Breast epithelium (tissue), 4 donors: ENCODE results near the gene RASAL1. TPM values are rescaled to one million over a fixed set of nuclear protein-coding genes. Genes with fewer than 3 reads are reported as not detected.

Experiments
- DNase-seq, 2 donors: peaks; one replicate each; pipeline ENCODE4 v3.0.0-alpha.2; 2019; ENCODE audit warnings: low spot score in 2 of 2
- H3K27ac ChIP-seq, 2 donors: fragments of 200-600 bp; sonication (generic) in 1 of 2; one replicate each; pipeline ENCODE4 v1.5.1; 2016 to 2019; ENCODE audit warnings: mild to moderate bottlenecking in 1 of 2
- H3K27me3 ChIP-seq, 2 donors: fragments of 200-600 bp; sonication (generic) in 1 of 2; one replicate each; pipeline versions ENCODE4 v1.5.1 to v1.6.0; 2017 to 2019; ENCODE audit warnings: control low read depth in 1 of 2, mild to moderate bottlenecking in 1 of 2
- H3K36me3 ChIP-seq: fragments of 200-600 bp; one replicate; pipeline ENCODE4 v1.5.1; 2019
- H3K4me1 ChIP-seq, 2 donors: fragments of 200-600 bp; sonication (generic); one replicate each; pipeline ENCODE4 v1.5.1; 2016 to 2019; ENCODE audit warnings: control low read depth in 1 of 2
- H3K4me3 ChIP-seq, 3 donors: fragments of 200-600 bp; sonication (generic); 1 replicate in 2 of 3; 2 replicates in 1 of 3; pipeline ENCODE4 v1.5.1; 2016 to 2019; ENCODE audit warnings: mild to moderate bottlenecking in 3 of 3, moderate library complexity in 2 of 3
- H3K9me3 ChIP-seq, 2 donors: fragments of 200-600 bp; sonication (generic) in 1 of 2; one replicate each; pipeline ENCODE4 v1.5.1; 2016 to 2019; ENCODE audit warnings: control low read depth in 1 of 2
- CTCF ChIP-seq, 3 donors: fragments of 450-650 bp; IDR thresholded peaks; one replicate each; pipeline ENCODE4 v1.5.1; 2016 to 2017; ENCODE audit warnings: antibody characterized with exemption in 3 of 3, mild to moderate bottlenecking in 3 of 3, moderate library complexity in 3 of 3
- POLR2A ChIP-seq: fragments of 450-650 bp; IDR thresholded peaks from one replicate; pipeline ENCODE4 v1.6.1; 2016; ENCODE audit warnings: antibody characterized with exemption, mild to moderate bottlenecking, moderate library complexity
- POLR2AphosphoS5 ChIP-seq, 3 donors: sonication (generic); formaldehyde crosslinking; IDR thresholded peaks; one replicate each; pipeline ENCODE4 v1.6.1; 2017; ENCODE audit warnings: antibody characterized with exemption in 3 of 3
- intact Hi-C: fragments of 100-400 bp; cut with DNase I; formaldehyde crosslinking; loops from one replicate; pipeline ENCODE4 v1.15.1; 2023; ENCODE audit warnings: low total_unique reads
- total RNA-seq, 3 donors: library from RNA; depleted of rRNA; stranded (reverse); fragments of >200 nt; gene quantifications; one replicate each; pipeline ENCODE4 v1.1.0, GENCODE V29; 2016

RASAL1 gene
- total RNA-seq, 3 donors from 2014 or later, result 1.3 to 6.7 TPM; not detected in 1

GRCh38 chr12:113109872-113110599, 25.5 kb downstream of the RASAL1 start:
- Histone ChIP-seq H3K27me3 (no peaks in the 10 kb centered on the region), H3K36me3 (no peaks in the 10 kb centered on the region), H3K27ac (no peak overlapping the region), H3K9me3 (no peaks in the 10 kb centered on the region), H3K4me3 (no peak overlapping the region), H3K4me1 (no peaks in the 10 kb centered on the region)
- intact Hi-C loops, result no loop called here
- TF ChIP-seq CTCF (IDR thresholded peaks at IDR 0.05), result no peak
- TF ChIP-seq POLR2AphosphoS5 (IDR thresholded peaks at IDR 0.05), result no peak
- no peak for TF ChIP-seq POLR2A
- no peak for DNase-seq

- no peak for DNase-seq
- H3K4me1 ChIP-seq, result no peaks in the 10 kb centered on the region
- H3K27me3 ChIP-seq, result no peaks in the 10 kb centered on the region
- H3K4me3 ChIP-seq, result no peak overlapping the region
- H3K9me3 ChIP-seq, result no peaks in the 10 kb centered on the region
- H3K36me3 ChIP-seq, result no peaks in the 10 kb centered on the region
- intact Hi-C loops, result no loop called here
- TF ChIP-seq POLR2AphosphoS5 (IDR thresholded peaks at IDR 0.05), result no peak
- no peak for TF ChIP-seq POLR2A
- TF ChIP-seq CTCF (IDR thresholded peaks at IDR 0.05), result no peak
- H3K27ac ChIP-seq, result no peak overlapping the region
Measured at GRCh38 chr12:113109360-113109759, 26.2 kb downstream of the RASAL1 start.

GRCh38 chr12:113108308-113108707, 27.3 kb downstream of the RASAL1 start:
- Histone ChIP-seq H3K9me3 (no peaks in the 10 kb centered on the region), H3K27me3 (no peaks in the 10 kb centered on the region), H3K27ac (no peak overlapping the region), H3K4me1 (no peaks in the 10 kb centered on the region), H3K4me3 (no peak overlapping the region), H3K36me3 (no peaks in the 10 kb centered on the region)
- TF ChIP-seq POLR2AphosphoS5 (IDR thresholded peaks at IDR 0.05), result no peak
- TF ChIP-seq POLR2A, result no peak
- no peak for TF ChIP-seq CTCF (IDR thresholded peaks at IDR 0.05)
- intact Hi-C loops, result no loop called here
- no peak for DNase-seq

GRCh38 chr12:113106361-113106760, 29.2 kb downstream of the RASAL1 start:
- Histone ChIP-seq H3K27me3 (no peaks in the 10 kb centered on the region), H3K27ac (no peak overlapping the region), H3K9me3 (no peaks in the 10 kb centered on the region), H3K36me3 (no peaks in the 10 kb centered on the region), H3K4me1 (no peaks in the 10 kb centered on the region), H3K4me3 (no peak overlapping the region)
- no peak for DNase-seq
- intact Hi-C loops, result no loop called here
- TF ChIP-seq CTCF (IDR thresholded peaks at IDR 0.05) (no peak), POLR2AphosphoS5 (IDR thresholded peaks at IDR 0.05) (no peak), POLR2A (no peak)

GRCh38 chr12:113105606-113106271, 29.8 kb downstream of the RASAL1 start:
- intact Hi-C loops, result no loop called here
- DNase-seq, result no peak
- H3K4me1 ChIP-seq, result no peaks in the 10 kb centered on the region
- no peak overlapping the region for H3K4me3 ChIP-seq
- H3K27me3 ChIP-seq, result no peaks in the 10 kb centered on the region
- H3K27ac ChIP-seq, result no peak overlapping the region
- no peak for TF ChIP-seq POLR2A
- TF ChIP-seq CTCF (IDR thresholded peaks at IDR 0.05), result no peak
- TF ChIP-seq POLR2AphosphoS5 (IDR thresholded peaks at IDR 0.05), result no peak
- no peaks in the 10 kb centered on the region for H3K9me3 ChIP-seq
- no peaks in the 10 kb centered on the region for H3K36me3 ChIP-seq
